GM21529 (cell line): Measurements from ENCODE around the gene SLC39A10.
"Not testable (repeated sequence)": the region's sequence is repeated elsewhere in the genome, so short reads cannot be mapped to it uniquely, and the experiment has no call there.

ENCODE experiments used
- ATAC-seq: cut with Tn5 transposase; IDR thresholded peaks from one replicate; pipeline ENCODE4 v1.9.1; 2021; ENCODE audit not compliant: unreplicated experiment

The SLC39A10 gene

DNA sequence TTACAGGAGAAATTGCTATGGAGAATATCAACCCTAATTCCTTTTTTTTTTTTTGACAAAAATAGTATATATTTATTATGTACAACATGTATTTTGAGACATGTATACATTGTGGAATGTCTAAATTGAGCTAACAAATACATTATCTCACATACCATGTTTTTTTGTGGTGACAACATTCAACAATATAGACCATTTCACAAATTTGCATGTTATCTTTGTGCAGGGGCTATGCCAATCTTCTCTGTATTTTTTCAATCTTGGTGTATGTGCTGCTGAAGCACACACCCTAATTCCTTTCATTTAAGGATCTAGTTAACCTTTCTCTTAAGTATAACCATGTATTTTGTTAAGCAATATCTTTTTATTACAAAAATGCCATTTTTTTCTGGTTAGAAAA lies 13.2 kb downstream of the SLC39A10 start:
- ATAC-seq = no peak

DNA sequence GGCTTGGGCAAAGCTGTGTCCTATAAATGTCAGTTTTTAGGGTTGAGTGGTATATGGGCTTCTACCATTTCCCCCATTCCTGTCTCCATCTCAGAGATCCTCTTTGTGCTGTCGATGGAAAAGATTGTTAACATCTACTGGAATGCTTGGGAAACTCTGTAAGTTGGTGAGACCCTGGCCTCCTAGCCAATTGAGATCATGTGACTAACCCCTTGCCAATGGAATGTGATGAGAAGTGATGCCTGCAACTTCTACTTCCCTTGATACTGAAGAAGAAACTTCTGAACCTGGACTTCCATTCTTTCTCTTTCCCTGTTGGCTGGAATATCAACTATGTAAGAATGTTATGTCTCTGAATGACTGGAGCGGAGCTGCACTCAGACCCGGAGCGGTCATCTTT lies 14.5 kb downstream of the SLC39A10 start:
- no peak for ATAC-seq

DNA sequence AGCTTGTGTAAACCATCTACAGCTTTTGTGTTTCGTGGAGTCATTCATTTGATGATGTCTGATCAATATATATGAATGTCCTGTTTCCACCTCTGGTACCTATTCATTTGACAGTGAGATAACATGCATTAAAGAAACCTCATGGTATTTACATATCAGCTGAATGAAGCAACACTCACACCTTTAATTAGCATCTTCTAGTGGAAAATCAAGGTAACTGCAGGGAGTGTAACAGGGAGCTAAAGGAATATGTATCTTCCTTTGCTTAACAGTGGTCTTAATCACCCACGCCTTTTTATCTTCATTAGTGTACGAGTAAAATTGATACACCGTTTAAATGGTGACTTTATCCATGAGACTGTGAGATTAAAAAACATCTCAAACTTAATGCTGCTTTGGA lies 15.6 kb downstream of the SLC39A10 start:
- no peak for ATAC-seq

DNA sequence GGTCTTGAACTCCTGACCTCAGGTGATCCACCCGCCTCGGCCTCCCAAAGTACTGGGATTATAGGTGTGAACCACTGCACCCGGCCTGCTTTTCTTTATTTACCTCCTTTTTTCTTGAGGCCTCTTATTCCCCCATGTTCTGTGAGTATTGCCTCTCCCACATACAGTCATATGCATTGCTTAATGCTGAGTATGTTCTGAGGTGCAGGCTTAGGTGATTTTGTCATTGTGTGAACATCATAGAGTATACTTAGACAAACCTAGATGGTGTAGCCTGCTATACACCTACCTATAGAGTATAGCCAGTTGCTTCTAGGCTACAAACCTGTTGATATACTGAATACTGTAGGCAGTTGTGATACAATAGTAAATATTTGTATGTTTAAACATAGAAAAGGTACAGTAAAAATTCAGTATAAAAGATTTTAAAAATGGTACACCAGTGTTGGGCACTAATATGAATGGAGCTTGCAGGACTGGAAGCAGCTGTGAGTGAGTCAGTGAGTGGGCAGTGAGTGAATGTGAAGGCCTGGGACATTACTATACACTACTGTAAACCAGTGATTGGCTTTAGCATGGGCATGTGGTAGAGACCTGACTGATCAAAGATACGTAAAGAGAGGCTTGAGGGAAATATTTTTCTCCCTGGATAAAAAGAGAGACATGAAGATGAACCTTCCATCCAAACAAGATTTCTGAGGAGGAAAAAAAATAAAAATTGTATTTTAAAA lies 17.6 kb downstream of the SLC39A10 start:
- no peak for ATAC-seq

DNA sequence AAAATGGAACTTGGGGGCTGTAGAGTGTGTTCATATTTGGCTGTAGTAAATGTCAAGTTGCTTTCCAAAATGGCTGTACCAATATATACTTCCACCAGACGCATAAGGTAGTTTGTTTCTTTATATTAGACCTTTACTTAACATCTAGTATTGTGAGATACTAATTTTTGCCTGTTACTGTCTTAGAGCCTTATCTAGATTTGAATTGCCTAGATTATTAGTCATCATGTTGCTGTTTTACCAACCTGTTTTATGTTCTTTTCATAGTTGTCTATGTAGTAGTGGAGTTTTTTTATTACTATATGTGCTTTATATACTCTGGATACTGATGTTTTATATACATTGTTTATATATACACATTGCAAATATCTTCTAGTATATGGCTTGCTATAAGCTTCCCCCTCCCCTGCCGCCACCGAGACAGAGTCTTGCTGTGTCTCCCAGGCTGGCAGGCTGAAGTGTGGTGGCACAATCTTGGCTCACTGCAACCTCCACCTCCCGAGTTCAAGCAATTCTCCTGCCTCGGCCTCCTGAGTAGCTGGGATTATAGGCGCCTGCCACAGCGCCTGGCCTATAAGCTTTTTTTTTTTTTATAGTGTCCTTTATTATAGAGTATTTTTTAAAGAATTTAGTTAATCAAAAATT lies 18.9 kb downstream of the SLC39A10 start:
- no peak for ATAC-seq

DNA sequence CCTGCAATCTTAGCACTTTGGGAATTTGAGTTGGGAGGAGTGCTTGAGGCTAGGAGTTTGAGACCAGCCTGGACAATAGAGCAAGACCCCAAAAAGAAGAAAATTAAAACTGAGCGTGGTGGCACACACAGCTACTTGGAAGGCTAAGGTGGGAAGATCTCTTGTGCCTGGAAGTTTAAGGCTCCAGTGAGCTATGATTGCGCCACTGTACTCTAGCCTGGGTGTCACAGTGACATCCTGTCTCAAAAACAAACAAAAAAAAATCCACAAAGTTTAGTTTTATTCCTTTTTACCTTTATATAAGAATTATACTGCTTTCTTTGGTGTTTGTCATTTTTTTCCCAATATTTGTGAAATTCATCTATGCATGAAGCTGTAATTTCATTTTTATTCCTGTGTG lies 20.3 kb downstream of the SLC39A10 start:
- ATAC-seq = no peak

DNA sequence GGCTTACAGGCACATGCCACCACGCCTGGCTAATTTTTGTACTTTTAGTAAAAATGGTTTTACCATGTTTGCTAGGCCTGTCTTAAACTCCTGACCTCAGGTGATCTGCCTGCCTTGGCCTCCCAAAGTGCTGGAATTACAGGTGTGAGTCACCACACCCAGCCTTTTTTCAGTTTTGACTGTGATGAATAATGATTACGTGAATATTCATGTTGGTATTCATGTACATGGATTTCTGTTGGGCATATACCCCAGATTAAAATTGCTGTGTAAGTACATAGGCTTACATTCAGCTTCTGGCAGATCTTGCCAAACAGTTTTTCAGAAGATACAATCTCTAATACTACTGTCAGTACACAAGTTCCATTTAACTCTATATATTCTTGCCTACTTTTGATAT lies 20.9 kb downstream of the SLC39A10 start:
- ATAC-seq = no peak

DNA sequence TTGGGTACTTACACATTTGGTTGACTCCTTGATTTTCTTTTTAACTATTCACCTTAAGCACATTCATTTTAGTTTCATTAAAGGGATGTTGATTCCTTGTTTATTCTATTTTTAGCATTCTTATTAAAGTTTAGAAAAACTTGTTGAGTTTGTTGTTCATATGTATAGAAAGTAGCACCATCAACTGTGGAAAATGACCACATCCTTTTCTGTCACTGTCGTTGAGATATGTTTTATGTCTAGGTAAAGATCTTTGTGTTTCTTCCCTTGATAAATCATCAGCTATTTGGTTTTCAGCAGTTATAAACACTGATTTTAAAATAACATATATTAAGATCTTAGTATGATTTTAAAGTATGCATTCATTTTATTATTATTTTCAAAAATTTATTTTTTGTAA lies 25.1 kb downstream of the SLC39A10 start:
- no peak for ATAC-seq

DNA sequence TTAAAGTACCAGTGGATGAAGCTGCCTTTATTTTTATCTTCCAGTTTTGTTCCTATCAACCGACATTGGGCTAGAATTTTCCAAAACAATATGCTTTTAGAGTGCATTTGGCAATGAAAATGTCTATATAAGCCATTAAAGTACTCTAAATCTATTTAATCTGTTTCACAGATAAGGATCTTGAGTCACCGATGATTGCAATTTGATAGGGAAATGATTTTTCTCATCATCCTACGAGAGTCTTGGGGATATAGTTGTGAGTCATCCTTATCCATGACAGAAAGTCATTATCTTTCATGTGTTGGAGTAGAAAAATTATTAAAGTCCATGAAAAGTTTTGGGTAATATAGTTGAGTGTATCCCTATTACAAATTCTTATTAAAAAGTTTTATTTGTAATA lies 26.1 kb downstream of the SLC39A10 start:
- no peak for ATAC-seq

DNA sequence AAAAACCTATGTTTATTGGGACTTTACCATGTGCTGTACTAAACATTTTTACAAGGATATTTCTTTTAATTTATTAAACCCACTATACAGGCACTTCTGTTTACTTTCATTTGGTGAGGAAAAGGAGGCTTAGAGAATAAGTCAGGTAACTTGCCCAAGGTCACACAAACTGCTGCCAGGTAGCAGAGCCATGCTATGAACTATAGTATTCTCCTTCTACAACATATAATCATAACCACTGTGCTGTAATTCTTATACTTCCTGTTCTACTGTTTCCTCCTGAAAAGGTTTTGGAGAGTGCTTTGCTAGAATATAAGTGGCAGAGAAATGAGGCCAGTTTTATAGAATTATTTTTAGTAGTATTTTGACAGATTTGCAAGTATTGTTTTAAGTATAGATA lies 29.5 kb downstream of the SLC39A10 start:
- ATAC-seq = no peak

DNA sequence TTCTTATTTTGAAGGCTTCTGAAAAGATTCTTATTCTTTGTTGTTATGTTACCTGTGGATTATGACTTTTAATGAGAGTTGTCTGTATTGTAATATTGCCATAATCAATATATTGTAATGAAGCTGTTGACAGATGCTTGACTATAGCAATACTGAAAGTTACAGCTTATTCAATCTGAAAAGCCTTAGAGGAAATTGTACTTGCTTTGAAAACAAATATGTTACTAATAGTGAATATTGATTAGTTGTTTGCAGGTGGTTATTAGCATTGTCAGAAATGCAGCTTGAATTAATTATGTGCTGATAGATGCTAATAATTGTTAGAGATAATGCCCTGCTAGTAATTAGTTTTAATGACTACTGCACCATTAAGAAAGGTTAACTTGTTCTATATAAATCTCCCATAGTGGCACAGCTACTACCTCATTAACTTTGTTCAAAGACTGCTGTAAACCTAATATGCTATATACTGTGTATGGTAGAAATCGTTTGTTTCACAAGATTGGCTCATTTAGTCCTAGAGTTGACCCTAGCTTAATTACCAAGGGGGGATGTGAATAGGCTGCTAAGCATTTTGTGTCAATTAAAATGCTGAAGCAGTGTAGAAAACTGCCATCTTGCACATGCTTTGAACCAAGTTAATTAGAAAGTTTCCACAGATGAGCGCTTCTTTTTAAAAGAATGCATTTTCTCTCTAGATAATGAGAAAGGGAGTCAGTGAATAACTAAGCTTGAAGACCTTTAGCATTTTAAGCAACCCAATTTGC lies 30.5 kb downstream of the SLC39A10 start:
- ATAC-seq = no peak

DNA sequence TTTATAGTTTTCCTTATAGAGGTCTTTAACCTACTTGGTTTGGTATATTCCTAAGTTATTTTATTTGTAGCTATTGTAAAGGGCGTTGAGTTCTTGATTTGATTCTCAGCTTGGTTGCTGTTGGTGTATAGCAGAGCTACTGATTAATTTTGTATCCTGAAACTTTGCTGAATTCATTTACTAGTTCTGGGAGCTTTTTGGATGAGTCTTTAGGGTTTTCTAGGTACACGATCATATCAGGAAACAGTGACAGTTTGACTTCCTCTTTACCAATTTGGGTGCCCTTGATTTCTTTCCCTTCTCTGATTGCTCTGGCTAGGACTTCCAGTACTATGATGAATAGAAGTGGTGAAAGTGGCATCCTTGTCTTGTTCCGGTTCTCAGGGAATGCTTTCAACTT lies 35.5 kb downstream of the SLC39A10 start:
- ATAC-seq = not testable (repeated sequence)

DNA sequence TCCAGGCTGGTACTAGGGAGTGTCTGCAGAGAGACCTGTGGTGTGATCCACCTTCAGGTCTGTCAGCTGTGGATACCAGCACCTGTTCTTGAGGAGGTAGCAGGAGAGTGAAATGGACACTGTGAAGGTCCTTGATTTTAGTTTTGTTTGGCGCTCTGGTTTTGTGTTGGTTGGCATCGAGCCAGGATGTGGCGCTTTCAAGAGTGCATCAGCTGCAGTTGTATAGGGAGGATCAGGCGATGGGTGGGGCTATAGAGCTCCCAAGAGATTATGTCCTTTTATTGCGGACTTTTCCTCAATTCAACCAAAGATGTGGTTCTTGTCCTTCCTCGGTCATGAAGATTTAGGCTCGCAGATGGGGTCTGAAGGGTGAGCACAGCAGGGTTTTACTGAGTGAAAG lies 37.5 kb downstream of the SLC39A10 start:
- no peak for ATAC-seq

DNA sequence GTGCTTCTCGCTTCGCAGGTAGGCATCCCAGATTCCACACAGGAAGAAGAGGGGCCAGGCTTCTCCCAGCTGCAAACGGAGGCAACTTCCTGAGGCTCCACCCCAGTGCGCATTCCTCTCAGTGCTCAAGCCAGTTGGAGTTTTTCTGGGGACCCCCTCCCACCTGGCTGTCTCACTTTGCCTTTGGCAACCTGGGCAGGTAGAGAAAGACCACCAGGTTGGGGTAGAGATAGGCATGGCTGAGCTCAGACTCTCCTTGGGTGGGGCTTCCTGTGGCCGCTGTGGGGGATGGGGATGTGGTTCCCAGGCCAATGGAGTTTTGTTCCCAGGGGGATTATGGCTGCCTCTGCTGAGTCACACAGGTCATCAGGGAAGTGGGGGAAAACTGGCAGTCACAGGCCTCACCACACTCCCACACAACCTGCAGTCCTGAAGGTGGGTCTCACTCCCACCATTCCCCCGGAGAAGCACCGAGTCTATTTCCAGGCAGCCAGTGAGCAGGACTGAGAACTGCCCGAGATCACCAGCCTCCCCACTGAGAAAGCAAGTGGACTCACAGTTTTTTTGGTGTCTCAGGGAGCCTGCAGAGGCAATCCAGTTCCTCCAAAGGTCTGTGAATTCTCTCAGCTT lies 38.1 kb downstream of the SLC39A10 start:
- ATAC-seq = no peak

DNA sequence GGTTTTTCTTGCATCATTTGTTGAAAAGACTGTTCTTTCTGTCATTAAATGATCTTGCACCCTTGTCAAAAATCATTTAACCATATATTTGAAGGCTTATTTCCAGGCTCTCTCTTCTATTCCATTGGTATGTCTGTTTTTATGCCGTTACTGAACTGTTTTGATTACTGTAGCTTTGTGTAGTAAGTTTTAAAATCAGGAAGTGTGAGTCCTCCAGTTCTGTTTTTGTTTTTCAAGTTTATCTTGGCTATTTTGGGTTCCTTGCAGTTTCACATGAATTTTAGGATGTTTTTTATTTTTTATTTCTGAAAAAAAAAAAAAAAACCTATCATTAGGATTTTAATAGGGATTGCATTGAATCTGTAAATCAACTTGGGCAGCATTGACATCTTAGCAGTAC lies 39.0 kb downstream of the SLC39A10 start:
- no peak for ATAC-seq

DNA sequence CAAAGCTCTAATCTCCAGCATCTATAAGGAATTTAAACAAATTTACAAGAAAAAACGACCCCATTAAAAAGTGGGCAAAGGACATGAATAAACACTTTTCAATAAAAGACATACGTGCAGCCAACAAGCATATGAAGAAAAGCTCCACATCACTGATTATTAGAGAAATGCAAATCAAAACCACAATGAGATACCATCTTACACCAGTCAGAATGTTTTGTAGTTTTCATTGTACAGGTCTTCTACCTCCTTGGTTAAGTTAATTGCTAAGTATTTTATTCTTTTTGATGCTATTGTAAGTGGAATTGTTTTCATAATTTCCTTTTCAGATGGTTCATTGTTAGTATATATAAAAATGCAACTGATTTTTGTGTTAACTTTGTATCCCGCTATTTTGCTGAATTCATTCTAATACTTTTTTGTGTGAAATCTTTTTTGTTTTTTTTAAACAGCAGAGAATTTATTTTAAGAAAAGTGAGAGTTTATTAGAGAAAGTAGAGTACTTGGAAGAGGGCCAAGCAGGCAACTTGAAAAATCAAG lies 40.7 kb downstream of the SLC39A10 start:
- peak; percentile 42 for ATAC-seq

DNA sequence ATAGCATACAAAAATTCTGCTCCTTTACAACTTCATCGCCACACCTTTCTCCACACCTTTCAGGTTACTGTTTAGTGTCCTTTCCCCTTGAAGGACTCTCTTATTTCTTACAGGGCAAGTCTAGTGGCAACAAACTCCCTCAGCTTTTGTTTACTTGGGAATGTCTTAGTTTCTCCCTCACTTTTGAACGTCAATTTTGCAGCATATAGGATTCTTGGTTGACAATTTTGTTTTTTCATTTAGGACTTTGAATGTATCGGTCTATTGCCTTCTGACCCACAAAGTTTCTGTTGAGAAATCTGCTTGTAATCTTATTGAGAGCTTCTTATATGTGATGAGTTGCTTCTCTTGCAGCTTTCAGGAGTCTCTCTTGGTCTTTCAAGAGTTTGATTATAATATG lies 43.5 kb downstream of the SLC39A10 start:
- ATAC-seq = no peak

DNA sequence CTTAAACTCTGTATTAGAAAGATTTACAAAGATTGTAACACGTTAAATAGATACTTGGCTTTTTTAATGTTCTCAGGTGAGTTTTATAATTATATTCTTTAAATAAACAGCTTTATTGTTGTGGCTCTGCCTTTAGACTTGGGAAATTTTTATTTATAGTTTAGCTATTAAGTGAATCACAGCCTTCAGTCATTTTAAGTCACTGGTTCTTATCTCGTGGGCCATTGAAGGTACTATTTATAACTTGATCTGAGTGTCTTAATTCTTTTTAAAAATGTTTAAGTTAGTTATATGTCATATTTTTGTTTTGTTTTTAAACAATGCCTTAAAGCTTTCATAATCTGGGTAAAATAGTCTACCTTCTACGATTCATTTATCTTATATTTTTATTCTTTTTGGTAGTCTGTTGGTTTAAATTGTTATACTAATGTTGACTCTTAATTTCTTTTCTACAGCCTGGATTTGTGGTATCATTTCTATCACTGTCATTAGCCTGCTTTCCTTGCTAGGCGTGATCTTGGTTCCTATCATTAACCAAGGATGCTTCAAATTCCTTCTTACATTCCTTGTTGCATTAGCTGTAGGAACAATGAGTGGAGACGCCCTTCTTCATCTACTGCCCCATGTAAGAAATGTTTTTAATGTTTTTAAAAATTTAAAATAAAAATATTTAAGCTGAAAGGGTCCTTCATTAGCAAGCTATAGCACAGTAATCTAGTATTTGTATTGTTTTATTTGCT lies 49.3 kb downstream of the SLC39A10 start:
- ATAC-seq = no peak

DNA sequence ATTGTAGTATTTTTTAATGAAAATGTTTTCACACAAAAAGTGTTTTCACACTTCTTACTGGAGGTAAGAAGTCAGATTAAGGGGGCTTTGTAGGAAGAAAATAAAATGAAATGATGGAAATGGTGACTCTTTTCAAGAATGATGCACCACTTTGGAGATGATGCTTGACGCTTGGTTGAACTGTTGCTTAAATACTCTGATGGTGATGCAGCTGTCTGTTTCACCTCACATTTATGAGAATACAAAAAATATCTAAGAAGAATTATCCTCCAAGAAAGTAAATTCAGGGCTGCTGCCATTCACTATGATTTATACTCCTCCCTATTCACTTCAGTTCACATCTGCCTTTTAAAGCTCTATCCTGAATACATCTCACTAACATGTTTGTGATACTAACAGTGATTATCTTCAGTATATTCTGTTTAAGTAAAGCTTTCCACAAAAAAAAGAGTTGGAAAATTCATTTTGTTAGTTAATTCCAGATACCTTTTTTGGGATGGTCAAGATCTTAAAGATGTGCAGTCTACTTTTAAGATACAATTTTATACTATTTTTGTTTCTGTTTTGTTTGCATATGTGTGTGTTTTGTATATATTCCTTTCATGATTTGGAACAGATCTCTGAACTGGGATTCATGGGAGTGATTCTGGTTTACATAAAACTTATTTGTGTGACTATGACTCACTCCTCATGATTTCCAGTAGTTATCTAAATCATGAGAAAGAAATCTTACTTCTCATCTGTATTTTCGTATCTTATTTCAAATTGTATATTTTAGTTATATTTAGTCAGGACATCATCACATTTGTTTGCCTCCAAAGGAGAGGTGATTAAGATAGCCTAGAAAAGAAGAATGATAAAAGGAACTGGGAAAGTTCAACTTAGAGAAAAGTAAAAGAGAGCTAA lies 53.1 kb downstream of the SLC39A10 start:
- ATAC-seq = no peak

DNA sequence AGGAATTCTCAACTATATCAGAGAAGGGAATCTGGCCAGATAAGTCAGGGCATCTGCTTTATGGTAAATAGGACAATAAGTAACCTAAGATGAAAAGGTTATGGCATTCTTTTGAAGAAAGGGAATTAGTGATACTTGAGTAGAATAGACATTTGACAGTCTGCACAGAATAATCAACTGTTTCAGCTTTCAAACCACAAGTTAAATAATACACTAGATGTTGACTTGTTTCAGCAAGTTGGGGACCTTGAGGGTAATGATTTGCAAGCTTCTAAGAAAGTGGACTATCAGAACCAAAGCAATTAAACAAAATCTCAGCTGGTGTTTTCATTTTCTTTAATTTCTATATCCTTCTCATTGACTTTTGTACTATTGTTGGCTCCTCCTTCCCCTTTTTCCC lies 54.5 kb downstream of the SLC39A10 start:
- peak; percentile 65 for ATAC-seq
